Nephron (organoid): ENCODE measurements around the gene NR3C2.

Experiments
- H3K27ac Mint-ChIP-seq, 3 experiments: 2 replicates each; pipeline ENCODE4 v1.8.0; 2020; ENCODE audit warnings: mixed read lengths in 3 of 3, mild to moderate bottlenecking in 2 of 3, moderate library complexity in 1 of 3
- H3K27me3 Mint-ChIP-seq: 2 replicates; pipeline ENCODE4 v1.8.0; 2021; ENCODE audit warnings: low read depth, mild to moderate bottlenecking, moderate library complexity, mixed read lengths
- H3K36me3 Mint-ChIP-seq: 2 replicates; pipeline ENCODE4 v1.8.0; 2020; ENCODE audit warnings: low read depth, mixed read lengths
- H3K4me1 Mint-ChIP-seq: 2 replicates; pipeline ENCODE4 v1.8.0; 2020; ENCODE audit warnings: mixed read lengths
- H3K4me3 Mint-ChIP-seq, 3 experiments: 2 replicates each; pipeline ENCODE4 v1.8.0; 2020; ENCODE audit warnings: mild to moderate bottlenecking in 3 of 3, mixed read lengths in 3 of 3, moderate library complexity in 2 of 3
- H3K9me3 Mint-ChIP-seq: 2 replicates; pipeline ENCODE4 v1.8.0; 2020; ENCODE audit warnings: mixed read lengths
- CTCF ChIP-seq, 3 experiments: fragments of 200-600 bp; sonication (generic); IDR thresholded peaks; one replicate each; pipeline ENCODE4 v1.5.0; 2021; ENCODE audit warnings: antibody characterized with exemption in 3 of 3; ENCODE audit not compliant: unreplicated experiment in 3 of 3

NR3C2 gene

GRCh38 chr4:148182230-148182911, 259.8 kb downstream of the NR3C2 start:
- no peak overlapping the region for H3K27ac Mint-ChIP-seq
- H3K9me3 Mint-ChIP-seq, result no peaks in the 10 kb centered on the region
- no peaks in the 10 kb centered on the region for H3K4me1 Mint-ChIP-seq
- no peak for TF ChIP-seq CTCF (IDR thresholded peaks at IDR 0.05; ENCODE audit: unreplicated experiment in 3 of 3)
- H3K27me3 Mint-ChIP-seq, result peaks cover 4% of the 10 kb centered on the region
- no peaks in the 10 kb centered on the region for H3K36me3 Mint-ChIP-seq
- no peak overlapping the region for H3K4me3 Mint-ChIP-seq

GRCh38 chr4:148173397-148174017, 268.7 kb downstream of the NR3C2 start:
- TF ChIP-seq CTCF (IDR thresholded peaks at IDR 0.05; ENCODE audit: unreplicated experiment in 3 of 3), result no peak
- Mint-ChIP-seq H3K4me1 (no peaks in the 10 kb centered on the region), H3K27me3 (peaks cover 2% of the 10 kb centered on the region), H3K27ac (no peak overlapping the region), H3K9me3 (peaks cover 8% of the 10 kb centered on the region), H3K36me3 (peaks cover 5% of the 10 kb centered on the region), H3K4me3 (no peak overlapping the region)

- no peak overlapping the region for H3K4me3 Mint-ChIP-seq
- peaks cover 9% of the 10 kb centered on the region for H3K4me1 Mint-ChIP-seq
- TF ChIP-seq CTCF (IDR thresholded peaks at IDR 0.05; ENCODE audit: unreplicated experiment in 3 of 3), result no peak
- H3K27me3 Mint-ChIP-seq, result no peaks in the 10 kb centered on the region
- no peak overlapping the region for H3K27ac Mint-ChIP-seq
- H3K36me3 Mint-ChIP-seq, result peaks cover 5% of the 10 kb centered on the region
- peaks cover 8% of the 10 kb centered on the region for H3K9me3 Mint-ChIP-seq
Measured at GRCh38 chr4:148171596-148171995, 270.6 kb downstream of the NR3C2 start.

DNA sequence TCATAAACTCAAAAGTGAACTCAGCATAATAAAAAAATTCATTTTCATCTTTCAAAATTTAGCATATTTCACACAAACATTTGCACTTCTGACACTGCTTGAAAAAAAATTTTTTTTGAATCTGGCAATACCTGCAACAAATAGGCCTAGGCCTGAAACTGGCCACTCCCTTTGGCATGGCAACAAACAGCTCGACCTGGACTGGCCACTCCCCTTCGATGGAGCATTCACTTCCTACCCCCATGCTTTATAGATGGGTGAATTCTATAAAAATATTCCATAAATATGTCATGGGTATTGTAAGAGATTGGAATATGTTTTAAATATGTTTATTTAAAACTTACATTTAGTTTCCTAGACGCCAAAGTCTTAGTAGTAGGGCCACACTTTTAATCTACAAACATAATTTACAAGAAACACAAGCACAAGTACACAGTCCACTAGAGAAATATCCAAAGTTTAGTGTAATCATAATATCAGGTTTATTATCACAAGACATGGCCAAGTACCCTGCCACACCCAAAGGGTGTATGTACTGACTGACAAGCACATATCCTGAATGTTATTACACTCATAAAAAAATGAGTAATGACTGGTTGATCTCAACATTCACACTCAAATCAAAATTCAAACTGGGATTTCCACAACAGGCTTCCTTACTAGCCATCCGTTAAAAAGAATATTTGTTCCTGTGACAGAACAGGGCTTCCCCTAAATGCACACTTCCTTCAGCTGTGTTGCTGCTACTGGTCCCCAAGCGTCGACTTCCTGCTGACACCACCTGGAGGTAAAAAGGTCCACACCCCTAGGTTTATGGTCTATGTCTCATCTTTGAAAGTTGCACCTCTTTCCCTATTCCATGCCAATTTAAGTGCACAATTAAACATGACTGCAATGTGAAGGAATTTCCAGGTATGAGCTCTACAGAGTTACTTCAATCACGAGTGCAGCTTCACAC, 271.5 kb downstream of the NR3C2 start:
- Mint-ChIP-seq H3K9me3 (peaks cover 8% of the 10 kb centered on the region), H3K36me3 (peaks cover 5% of the 10 kb centered on the region), H3K4me1 (peaks cover 18% of the 10 kb centered on the region), H3K4me3 (no peak overlapping the region), H3K27ac (no peak overlapping the region), H3K27me3 (no peaks in the 10 kb centered on the region)
- TF ChIP-seq CTCF (IDR thresholded peaks at IDR 0.05; ENCODE audit: unreplicated experiment in 3 of 3), result no peak

DNA sequence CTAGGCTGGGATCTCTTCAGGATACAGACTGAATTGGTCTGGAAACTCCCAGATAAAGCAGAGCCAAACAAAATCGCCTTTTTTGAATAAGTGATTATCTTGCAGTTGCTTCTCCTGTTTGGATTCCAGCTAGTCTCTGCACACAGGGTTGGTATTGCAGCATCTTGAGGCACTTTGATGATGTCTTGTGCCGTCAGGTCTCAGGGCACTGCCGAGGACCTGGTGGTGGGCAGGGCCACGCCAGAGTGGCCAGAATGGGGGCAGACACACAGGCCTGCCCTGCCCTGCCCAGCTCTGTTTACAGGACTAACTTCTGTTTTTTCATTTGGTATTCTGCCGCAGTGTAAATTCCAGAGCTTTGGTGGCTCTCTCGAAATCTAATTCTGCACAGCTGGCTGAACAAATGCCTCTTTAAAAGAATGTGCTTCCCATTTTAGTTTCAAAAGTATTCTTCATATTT, 276.1 kb downstream of the NR3C2 start:
- H3K36me3 Mint-ChIP-seq, result no peaks in the 10 kb centered on the region
- no peak for TF ChIP-seq CTCF (IDR thresholded peaks at IDR 0.05; ENCODE audit: unreplicated experiment in 3 of 3)
- H3K27ac Mint-ChIP-seq, result peak overlapping the region; percentile 76 to 81 (median 81)
- no peaks in the 10 kb centered on the region for H3K9me3 Mint-ChIP-seq
- peak overlapping the region in 1 of 3 experiments; percentile 65 for H3K4me3 Mint-ChIP-seq
- no peaks in the 10 kb centered on the region for H3K27me3 Mint-ChIP-seq
- peaks cover 50% of the 10 kb centered on the region for H3K4me1 Mint-ChIP-seq
